Measurements from ENCODE around the gene GOLGA3. TPM values are rescaled to one million over a fixed set of nuclear protein-coding genes. Genes with fewer than 3 reads are reported as not detected.

Gene GOLGA3
- total and polyA plus RNA-seq, 10 of the 15 experiments (the other 5 are each of a cell fraction or from before 2014, with no cell fraction given): 2.0 to 42.7 (median 15.2) TPM

GRCh38 chr12:132787877-132788276 is 40.8 kb downstream of the GOLGA3 start:
- no peak for ATAC-seq
- intact Hi-C loops (cut with micrococcal nuclease; ENCODE audit: unreplicated experiment): no loop called here

GRCh38 chr12:132786192-132786591 is 42.5 kb downstream of the GOLGA3 start:
- H3K36me3 ChIP-seq (ENCODE audit: control insufficient read depth in 2 of 2, insufficient read depth in 2 of 2, low read length in 1 of 2): peaks cover 20 to 39% of the 10 kb centered on the region in 2 experiments
- no peaks in the 10 kb centered on the region for H3K79me2 ChIP-seq (ENCODE audit: control insufficient read depth, insufficient read depth, low read length)
- H3K4me1 ChIP-seq (ENCODE audit: control insufficient read depth, insufficient read depth, low read length): no peaks in the 10 kb centered on the region
- CTCF ChIA-PET: no interaction called here
- POLR2A ChIA-PET: no interaction called here
- H3K27me3 ChIP-seq (replicated peaks in 1 of 2; ENCODE audit: control insufficient read depth in 2 of 2, insufficient read depth in 2 of 2, low read length in 1 of 2): no peaks in the 10 kb centered on the region
- H3K9me3 ChIP-seq (replicated peaks; ENCODE audit: control insufficient read depth, insufficient read depth, low read length): no peaks in the 10 kb centered on the region
- RAD21 ChIA-PET (ENCODE audit: unreplicated experiment): interaction anchor here (0.6 kb wide), 1 partner anchor 349 kb away, joined by 3 read pairs; no protein-coding TSS in a partner anchor
- no peak overlapping the region for H3K27ac ChIP-seq (ENCODE audit: control insufficient read depth, insufficient read depth)
- intact Hi-C loops (cut with micrococcal nuclease; ENCODE audit: unreplicated experiment): no loop called here
- BruUV-seq (replicated peaks): no TSS peak
- no peaks in the 10 kb centered on the region for H4K20me1 ChIP-seq (ENCODE audit: control insufficient read depth, insufficient read depth)
- in situ Hi-C loops (cut with MboI): no loop called here
- ATAC-seq (no peak), DNase-seq (ENCODE audit: low read depth, low spot score) (no peak), FAIRE-seq (no peak)
- no peak overlapping the region for H3K4me3 ChIP-seq
- H3K9ac ChIP-seq (ENCODE audit: control insufficient read depth, insufficient read depth, low read length): no peak overlapping the region
- H3K4me2 ChIP-seq (ENCODE audit: control insufficient read depth, insufficient read depth): no peak overlapping the region
- SMC1A ChIA-PET (ENCODE audit: uncharacterized antibody, unreplicated experiment): no interaction called here
- H2AFZ ChIP-seq (ENCODE audit: control insufficient read depth, low read depth, low read length): no peak overlapping the region
- 94% methylated on average over 19 of the region's 21 CpGs for WGBS (ENCODE audit: insufficient coverage, insufficient replicate concordance, low lambda C conversion rate, missing lambda C conversion rate)
- TF ChIP-seq ZNF24 (IDR thresholded peaks at IDR 0.05) (no peak), PRDM15 (CRISPR knock-in tag; IDR thresholded peaks at IDR 0.05) (no peak), ZNF384 (IDR thresholded peaks at IDR 0.05; ENCODE audit: borderline replicate concordance, low read depth, low read length) (no peak), CBX3 (IDR thresholded peaks at IDR 0.05; ENCODE audit: borderline replicate concordance, low read depth) (no peak), E4F1 (IDR thresholded peaks at IDR 0.05; ENCODE audit: borderline replicate concordance, partially characterized antibody) (no peak), TAF1 (IDR thresholded peaks at IDR 0.05; ENCODE audit: borderline replicate concordance, low read depth, low read length) (no peak), WRNIP1 (IDR thresholded peaks at IDR 0.05; ENCODE audit: borderline replicate concordance, low read depth, low read length) (no peak), SIN3A (IDR thresholded peaks at IDR 0.05; ENCODE audit: low read depth, low read length) (no peak)

More at GRCh38 chr12:132787877-132788276, 40.8 kb downstream of the GOLGA3 start:
- 91% methylated on average over 11 of the region's 15 CpGs for WGBS (ENCODE audit: insufficient coverage, insufficient replicate concordance, low lambda C conversion rate, missing lambda C conversion rate)
- POLR2A ChIA-PET: no interaction called here
- TF ChIP-seq PKNOX1 (IDR thresholded peaks at IDR 0.05): no peak
- BruUV-seq (replicated peaks): no TSS peak
- H3K79me2 ChIP-seq (ENCODE audit: control insufficient read depth, insufficient read depth, low read length): no peaks in the 10 kb centered on the region
- H2AFZ ChIP-seq (ENCODE audit: control insufficient read depth, low read depth, low read length): no peak overlapping the region
- SMC1A ChIA-PET (ENCODE audit: uncharacterized antibody, unreplicated experiment): no interaction called here
- H3K4me3 ChIP-seq: no peak overlapping the region
- no peaks in the 10 kb centered on the region for H3K4me1 ChIP-seq (ENCODE audit: control insufficient read depth, insufficient read depth, low read length)
- H3K9ac ChIP-seq (ENCODE audit: control insufficient read depth, insufficient read depth, low read length): no peak overlapping the region
- H3K4me2 ChIP-seq (ENCODE audit: control insufficient read depth, insufficient read depth): no peak overlapping the region
- H3K27ac ChIP-seq (ENCODE audit: control insufficient read depth, insufficient read depth): no peak overlapping the region
- FAIRE-seq: no peak
- no peaks in the 10 kb centered on the region for H3K27me3 ChIP-seq (replicated peaks in 1 of 2; ENCODE audit: control insufficient read depth in 2 of 2, insufficient read depth in 2 of 2, low read length in 1 of 2)
- DNase-seq (ENCODE audit: low read depth, low spot score): no peak
- RAD21 ChIA-PET (ENCODE audit: unreplicated experiment): no interaction called here
- in situ Hi-C loops (cut with MboI): no loop called here
- CTCF ChIA-PET: no interaction called here
- H3K36me3 ChIP-seq (ENCODE audit: control insufficient read depth in 2 of 2, insufficient read depth in 2 of 2, low read length in 1 of 2): peaks cover 25 to 40% of the 10 kb centered on the region in 2 experiments
- no peaks in the 10 kb centered on the region; the same call in 2 of the 3 replicates for H3K9me3 ChIP-seq (replicated peaks; ENCODE audit: control insufficient read depth, insufficient read depth, low read length)
- no peaks in the 10 kb centered on the region for H4K20me1 ChIP-seq (ENCODE audit: control insufficient read depth, insufficient read depth)

All from GM12878 (cell line).